Spleen (tissue), 7 donors: ENCODE results near the gene SRGAP2B.
"Not testable (repeated sequence)": the region's sequence is repeated elsewhere in the genome, so short reads cannot be mapped to it uniquely, and the experiment has no call there.

Source experiments
- CTCF ChIP-seq, 11 experiments: fragments of 200-600 bp in 7 of 11; fragments of 450-650 bp in 4 of 11; sonication (generic) in 4 of 11; IDR thresholded peaks in 8 of 11; conservative IDR thresholded peaks in 3 of 11; 1 replicate in 7 of 11; 2 replicates in 4 of 11; pipeline versions ENCODE4 v1.4.0 to v1.8.0; 2016 to 2021; ENCODE audit warnings: antibody characterized with exemption in 11 of 11, inconsistent platforms in 4 of 11, mild to moderate bottlenecking in 1 of 11
- POLR2A ChIP-seq, 3 donors: fragments of 450-650 bp; IDR thresholded peaks; one replicate each; pipeline ENCODE4 v1.5.1; 2017; ENCODE audit warnings: antibody characterized with exemption in 3 of 3, mild to moderate bottlenecking in 1 of 3
- POLR2AphosphoS5 ChIP-seq, 3 donors: sonication (generic); formaldehyde crosslinking; IDR thresholded peaks; one replicate each; pipeline ENCODE4 v1.5.1; 2017; ENCODE audit warnings: antibody characterized with exemption in 3 of 3
- donor health status: DM: no; HTN: no; CAD: no; lungs with moderate emphysema.
- donor health status: DM: no; HTN: no; CAD: no.
- donor health status: DM: no; HTN: no; CAD: no.

DNA sequence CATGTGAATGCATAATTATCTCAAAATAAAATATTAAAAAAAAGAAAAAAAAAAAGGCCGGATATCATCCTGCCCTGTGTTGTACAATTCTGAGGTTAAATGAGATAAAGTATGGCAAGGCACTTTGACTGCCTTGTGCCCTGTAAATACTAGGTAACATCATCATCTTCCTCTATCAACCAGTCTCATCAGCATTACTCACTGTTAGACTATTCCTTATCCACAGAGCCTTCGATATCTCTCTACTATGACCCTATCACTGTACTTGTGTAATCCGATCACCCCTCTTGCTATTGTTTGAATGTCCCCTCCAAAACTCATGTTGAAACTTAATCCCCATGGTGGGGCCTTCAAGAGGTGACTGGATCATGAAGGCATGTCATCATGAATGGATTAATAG, 18.3 kb downstream of the SRGAP2B start:
- TF ChIP-seq CTCF (IDR thresholded peaks at IDR 0.05 in 8 of 11, conservative IDR thresholded peaks at IDR 0.05 in 3 of 11); POLR2AphosphoS5 (IDR thresholded peaks at IDR 0.05); POLR2A (IDR thresholded peaks at IDR 0.05): not testable (repeated sequence)
